ENCODE data around the gene COL6A1.

Gene COL6A1

DNA sequence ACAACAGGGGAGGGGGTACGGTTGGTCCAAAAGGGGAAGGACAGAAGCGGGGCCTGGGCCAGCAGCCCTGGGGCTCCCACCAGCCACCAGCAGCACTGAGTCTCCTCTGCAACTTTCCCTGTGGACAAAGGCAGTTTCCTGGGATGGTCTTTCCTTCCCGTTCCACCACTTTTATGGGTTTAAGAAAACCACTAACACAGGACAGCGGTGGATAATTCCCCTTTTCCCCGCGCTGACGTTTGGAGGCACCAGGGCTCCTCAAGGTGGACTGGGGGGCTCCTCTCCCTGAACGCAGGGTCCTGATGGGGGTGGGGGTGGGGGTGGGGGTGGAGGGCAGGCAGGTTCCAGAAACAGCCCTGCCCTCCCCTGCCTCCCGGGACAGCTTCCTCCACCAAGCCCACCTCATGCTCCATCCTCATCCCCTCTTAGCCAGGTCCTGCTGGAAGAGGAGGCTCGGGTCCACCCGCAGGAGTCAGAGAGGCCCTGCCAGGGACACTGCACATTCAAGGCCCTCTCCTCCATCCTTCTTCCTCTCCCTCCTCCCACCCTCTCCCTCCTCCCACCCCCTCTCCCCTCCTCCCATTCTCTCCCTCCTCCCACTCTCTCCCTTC, 4.8 kb upstream of the COL6A1 start:
- DNase-seq (ENCODE audit: low read depth): no peak
- H3K4me3 ChIP-seq (ENCODE audit: control insufficient read depth, low read depth, low read length): no peak overlapping the region
- TF ChIP-seq, protein P1, sequence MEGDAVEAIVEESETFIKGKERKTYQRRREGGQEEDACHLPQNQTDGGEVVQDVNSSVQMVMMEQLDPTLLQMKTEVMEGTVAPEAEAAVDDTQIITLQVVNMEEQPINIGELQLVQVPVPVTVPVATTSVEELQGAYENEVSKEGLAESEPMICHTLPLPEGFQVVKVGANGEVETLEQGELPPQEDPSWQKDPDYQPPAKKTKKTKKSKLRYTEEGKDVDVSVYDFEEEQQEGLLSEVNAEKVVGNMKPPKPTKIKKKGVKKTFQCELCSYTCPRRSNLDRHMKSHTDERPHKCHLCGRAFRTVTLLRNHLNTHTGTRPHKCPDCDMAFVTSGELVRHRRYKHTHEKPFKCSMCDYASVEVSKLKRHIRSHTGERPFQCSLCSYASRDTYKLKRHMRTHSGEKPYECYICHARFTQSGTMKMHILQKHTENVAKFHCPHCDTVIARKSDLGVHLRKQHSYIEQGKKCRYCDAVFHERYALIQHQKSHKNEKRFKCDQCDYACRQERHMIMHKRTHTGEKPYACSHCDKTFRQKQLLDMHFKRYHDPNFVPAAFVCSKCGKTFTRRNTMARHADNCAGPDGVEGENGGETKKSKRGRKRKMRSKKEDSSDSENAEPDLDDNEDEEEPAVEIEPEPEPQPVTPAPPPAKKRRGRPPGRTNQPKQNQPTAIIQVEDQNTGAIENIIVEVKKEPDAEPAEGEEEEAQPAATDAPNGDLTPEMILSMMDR (conservative IDR thresholded peaks at IDR 0.05; ENCODE audit: control insufficient read depth, insufficient read depth, low read depth, low read length): no peak

DNA sequence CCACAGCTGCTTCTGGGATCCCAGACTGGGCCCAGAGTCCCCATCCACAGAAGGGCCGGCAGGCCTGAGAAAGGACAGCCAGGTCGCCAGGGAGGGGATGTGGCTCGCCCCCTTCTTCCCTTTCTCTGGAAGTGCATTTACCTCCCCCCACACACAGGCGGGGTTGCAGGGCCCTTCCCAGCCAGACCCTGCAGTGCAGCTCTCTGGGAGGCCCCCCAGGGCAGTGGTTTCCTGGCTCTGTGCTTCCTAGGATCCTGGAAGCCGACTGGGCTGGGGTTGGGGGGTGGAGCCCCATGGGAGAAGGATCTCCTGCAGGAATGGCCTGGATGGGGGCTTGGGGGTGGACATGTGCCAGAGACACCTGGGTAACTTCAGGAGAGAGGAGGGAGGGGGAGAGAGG, 4.2 kb upstream of the COL6A1 start:
- H3K4me3 ChIP-seq (ENCODE audit: control insufficient read depth, low read depth, low read length): no peak overlapping the region
- TF ChIP-seq, protein P1 (conservative IDR thresholded peaks at IDR 0.05; ENCODE audit: control insufficient read depth, insufficient read depth, low read depth, low read length): no peak
- no peak for DNase-seq (ENCODE audit: low read depth)

GRCh38 chr21:45979141-45979631, 2.4 kb upstream of the COL6A1 start:
- H3K4me3 ChIP-seq (ENCODE audit: control insufficient read depth, low read depth, low read length): no peak overlapping the region
- TF ChIP-seq, protein P1 (conservative IDR thresholded peaks at IDR 0.05; ENCODE audit: control insufficient read depth, insufficient read depth, low read depth, low read length): no peak
- DNase-seq (ENCODE audit: low read depth): peak; percentile 75

DNA sequence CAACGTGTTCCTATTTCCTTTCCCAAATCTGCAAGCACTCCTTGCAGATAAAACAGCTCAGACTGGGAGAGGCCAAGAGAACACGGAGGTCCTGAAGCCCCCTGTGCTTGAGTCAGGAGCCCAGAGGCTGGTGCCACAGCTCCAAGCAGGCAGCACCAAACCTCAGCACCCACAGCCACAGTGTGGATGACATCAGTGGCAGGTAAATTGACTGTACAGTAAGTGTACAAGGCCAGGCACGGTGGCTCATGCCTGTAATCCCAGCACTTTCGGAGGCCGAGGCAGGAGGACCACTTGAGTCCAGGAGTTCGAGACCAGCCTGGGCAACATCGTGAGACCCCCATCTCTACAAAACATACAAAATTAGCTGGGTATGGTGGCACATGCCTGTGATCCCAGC, 1.9 kb upstream of the COL6A1 start:
- DNase-seq (ENCODE audit: low read depth): no peak
- H3K4me3 ChIP-seq (ENCODE audit: control insufficient read depth, low read depth, low read length): no peak overlapping the region
- TF ChIP-seq, protein P1 (conservative IDR thresholded peaks at IDR 0.05; ENCODE audit: control insufficient read depth, insufficient read depth, low read depth, low read length): no peak

DNA sequence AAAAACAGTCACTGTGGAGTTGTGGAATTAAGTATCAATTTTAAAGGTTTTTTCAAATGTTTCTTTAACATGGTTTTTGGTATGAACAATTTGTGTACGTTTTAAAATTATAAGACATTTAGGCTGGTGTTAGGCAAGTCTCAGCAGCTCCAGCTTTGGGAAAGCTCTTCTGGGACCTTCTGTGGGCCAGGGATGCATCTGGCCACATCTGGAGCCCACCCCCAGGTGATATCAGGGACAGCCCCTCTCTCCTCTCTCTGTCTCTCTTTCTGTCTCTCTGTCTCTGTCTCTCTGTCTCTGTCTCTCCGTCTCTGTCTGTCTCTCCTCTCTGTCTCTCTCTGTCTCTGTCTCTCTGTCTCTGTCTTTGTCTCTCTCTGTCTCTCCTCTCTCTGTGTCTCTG, 1.3 kb upstream of the COL6A1 start:
- H3K4me3 ChIP-seq (ENCODE audit: control insufficient read depth, low read depth, low read length): no peak overlapping the region
- DNase-seq (ENCODE audit: low read depth): no peak
- TF ChIP-seq, protein P1 (conservative IDR thresholded peaks at IDR 0.05; ENCODE audit: control insufficient read depth, insufficient read depth, low read depth, low read length): no peak

DNA sequence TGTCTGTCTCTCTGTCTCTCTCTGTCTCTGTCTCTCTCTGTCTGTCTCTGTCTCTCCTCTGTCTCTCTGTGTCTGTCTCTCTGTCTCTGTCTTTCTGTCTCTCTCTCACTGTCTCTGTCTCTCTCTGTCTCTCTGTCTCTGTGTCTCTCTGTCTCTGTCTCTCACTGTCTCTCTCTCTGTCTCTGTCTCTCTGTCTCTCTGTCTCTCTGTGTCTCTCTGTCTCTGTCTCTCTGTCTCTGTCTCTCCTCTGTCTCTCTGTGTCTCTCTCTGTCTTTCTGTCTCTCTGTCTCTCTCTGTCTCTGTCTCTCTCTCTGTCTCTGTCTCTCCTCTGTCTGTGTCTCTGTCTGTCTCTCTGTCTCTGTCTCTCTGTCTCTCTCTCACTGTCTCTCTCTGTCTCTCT, 873 bp upstream of the COL6A1 start:
- TF ChIP-seq, protein P1 (conservative IDR thresholded peaks at IDR 0.05; ENCODE audit: control insufficient read depth, insufficient read depth, low read depth, low read length): no peak
- no peak for DNase-seq (ENCODE audit: low read depth)
- peak overlapping the region; percentile 54 for H3K4me3 ChIP-seq (ENCODE audit: control insufficient read depth, low read depth, low read length)

All from fibroblast of mammary gland (primary cell).